ENCODE results near the gene ZSCAN26. TPM values are rescaled to one million over a fixed set of nuclear protein-coding genes. Genes with fewer than 3 reads are reported as not detected.

The ZSCAN26 gene
- total RNA-seq, 1 experiment from 2014 or later: 9.0 TPM

- H2BK12ac ChIP-seq (ENCODE audit: insufficient read length, low read depth, low read length): no peak overlapping the region
- H2BK120ac ChIP-seq (ENCODE audit: low read depth, low read length, poor library complexity, severe bottlenecking): no peak overlapping the region
- H4K8ac ChIP-seq (replicated peaks; ENCODE audit: insufficient read length, low read depth, low read length): no peak overlapping the region
- H3K56ac ChIP-seq (ENCODE audit: insufficient read length, low read depth, low read length): no peak overlapping the region
- Mint-ChIP-seq H3K4me1 (peaks cover 0 to 2% of the 10 kb centered on the region in 2 experiments; a peak in 1 of 4 replicates), H3K9me3 (no peaks in the 10 kb centered on the region), H3K4me3 (no peak overlapping the region), H3K27me3 (ENCODE audit: low read depth) (no peaks in the 10 kb centered on the region), H3K27ac (no peak overlapping the region), H3K36me3 (ENCODE audit: insufficient read depth in 1 of 3, low read depth in 3 of 3) (peaks cover 11 to 50% (median 39%) of the 10 kb centered on the region in 3 experiments; a peak in 6 of 7 replicates)
- no peak overlapping the region for H3K4ac ChIP-seq (ENCODE audit: low read depth, low read length)
- H4K5ac ChIP-seq (ENCODE audit: insufficient read length, low read depth, low read length): no peak overlapping the region
- TF ChIP-seq CTCF (conservative IDR thresholded peaks at IDR 0.05): no peak
- H3K9me3 ChIP-seq (ENCODE audit: control insufficient read depth, low read depth, low read length): no peaks in the 10 kb centered on the region
- no peaks in the 10 kb centered on the region for H3K23me2 ChIP-seq (ENCODE audit: insufficient read length, low read depth, low read length, poor library complexity, severe bottlenecking)
- H3K4me1 ChIP-seq (ENCODE audit: insufficient read depth, low read length): no peaks in the 10 kb centered on the region
- no peak for DNase-seq
- H2BK15ac ChIP-seq (ENCODE audit: low read depth, low read length): no peak overlapping the region
- no peaks in the 10 kb centered on the region for H3K79me1 ChIP-seq (ENCODE audit: insufficient read depth, low read depth, low read length, poor library complexity, severe bottlenecking)
- no peak overlapping the region for H4K91ac ChIP-seq (ENCODE audit: insufficient read length, low read depth, low read length)
- H3K9ac ChIP-seq (ENCODE audit: extremely low read depth, insufficient read length, low read length): no peak overlapping the region
- no peak overlapping the region for H3K27ac ChIP-seq (ENCODE audit: insufficient read length, low read depth, low read length)
- H4K20me1 ChIP-seq (ENCODE audit: control insufficient read depth, insufficient read depth, insufficient read length): no peaks in the 10 kb centered on the region
- H3K14ac ChIP-seq (ENCODE audit: insufficient read depth, low read length): no peak overlapping the region
- no peak overlapping the region for H2AK5ac ChIP-seq (ENCODE audit: insufficient read length, low read length)
- H3K23ac ChIP-seq (ENCODE audit: insufficient read length, low read depth, low read length): no peak overlapping the region
- H2AFZ ChIP-seq (ENCODE audit: low read length): no peak overlapping the region
- H3K27me3 ChIP-seq (ENCODE audit: insufficient read depth, low read length): no peaks in the 10 kb centered on the region; the same call in 1 of the 2 replicates
- no CpG with 5 or more reads among the region's 6 CpGs for WGBS (ENCODE audit: extremely low coverage, insufficient read length, low lambda C conversion rate)
- H3K79me2 ChIP-seq (ENCODE audit: insufficient read depth, low read length): no peaks in the 10 kb centered on the region
- no peak overlapping the region for H3K4me2 ChIP-seq (ENCODE audit: insufficient read depth, insufficient read length, low read length)
- H3T11ph ChIP-seq (ENCODE audit: low read length): no peak overlapping the region
- no peak overlapping the region for H3K18ac ChIP-seq (ENCODE audit: insufficient read length, low read depth, low read length)
- H2BK20ac ChIP-seq (ENCODE audit: low read depth, low read length, poor library complexity, severe bottlenecking): no peak overlapping the region
- H2BK5ac ChIP-seq (ENCODE audit: insufficient read length, low read length): no peak overlapping the region
Observed at GRCh38 chr6:28245206-28245941, 21.6 kb upstream of the ZSCAN26 start.
